NCI-H187 (cell line): ENCODE results near the gene LRIT2.
A peak's percentile ranks its signal among the peaks of the same experiment; 100 is the strongest.

Experiments used
- DNase-seq, 2 experiments: peaks; one replicate each; lab custom pipeline; 2025; lab: John Stamatoyannopoulos, UW

The LRIT2 gene

DNA sequence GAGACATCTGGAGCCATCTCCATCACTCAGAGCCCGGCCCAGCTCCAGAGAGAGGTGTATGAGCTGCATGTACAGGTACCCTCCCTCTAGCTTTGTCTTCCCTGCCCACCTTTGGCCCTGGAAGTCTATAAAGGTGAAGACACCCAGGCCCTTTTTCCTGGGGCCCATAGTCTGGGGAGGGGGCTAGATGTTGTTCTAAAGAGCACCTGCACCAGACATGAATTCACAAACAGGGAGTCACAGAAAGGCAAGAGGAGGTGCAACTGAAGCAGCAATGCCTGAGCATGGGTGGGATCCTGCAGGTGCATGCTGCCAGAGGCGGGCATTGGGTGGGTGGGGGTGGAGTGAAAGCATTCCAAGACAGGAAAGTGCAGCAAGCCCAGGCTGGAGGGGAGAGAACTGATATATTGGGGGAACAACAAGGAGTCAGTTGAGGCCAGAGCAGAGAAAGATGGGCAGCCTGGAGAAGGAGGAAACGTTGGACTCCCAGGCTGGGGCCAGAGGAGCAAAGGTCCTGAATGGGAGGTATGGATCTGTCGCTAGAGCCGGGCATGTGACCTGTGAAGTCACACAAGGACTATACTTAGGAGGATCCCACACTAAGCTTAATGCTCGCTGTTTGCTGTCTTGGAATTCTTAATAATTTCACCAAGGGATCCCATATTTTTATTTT is 19.4 kb downstream of the LRIT2 start:
- no peak for DNase-seq

DNA sequence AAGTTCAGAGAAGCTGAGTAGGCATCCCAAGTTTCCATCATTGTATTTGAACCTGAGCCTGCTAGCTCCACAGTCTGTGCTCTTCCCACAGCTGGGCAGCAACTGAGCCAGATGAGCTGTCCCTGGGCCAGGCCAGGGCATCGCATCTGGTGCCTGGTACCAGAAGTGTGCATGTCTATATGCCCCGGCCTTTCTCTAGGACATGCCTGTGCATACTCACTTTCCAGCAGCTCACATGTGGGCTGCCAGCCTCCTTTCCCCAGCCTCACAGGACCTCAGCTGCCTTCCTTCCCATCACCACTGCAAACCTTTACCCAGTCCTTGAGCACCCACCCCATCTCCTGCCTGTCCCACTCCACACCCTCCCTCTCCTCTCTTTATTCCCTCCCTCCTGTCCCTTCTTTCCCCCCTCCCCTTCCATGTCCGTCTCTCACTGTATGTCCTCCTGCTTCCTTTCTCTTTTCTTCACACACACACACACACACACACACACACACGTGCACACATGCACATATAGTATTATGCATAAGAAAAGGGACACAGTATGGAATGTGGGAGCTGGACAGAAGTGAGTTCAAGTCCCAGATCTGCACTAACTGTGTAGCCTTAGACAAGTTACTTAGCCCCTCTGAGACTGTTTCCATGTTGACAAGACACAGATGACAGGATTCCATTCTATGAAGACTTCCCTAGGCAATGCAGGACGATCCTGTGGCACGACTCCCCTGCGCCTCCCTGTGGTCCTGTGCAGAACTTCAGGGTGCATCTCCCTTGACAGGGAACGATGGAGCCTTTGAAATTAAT is 20.1 kb downstream of the LRIT2 start:
- DNase-seq, result peak; percentile 6 to 47

DNA sequence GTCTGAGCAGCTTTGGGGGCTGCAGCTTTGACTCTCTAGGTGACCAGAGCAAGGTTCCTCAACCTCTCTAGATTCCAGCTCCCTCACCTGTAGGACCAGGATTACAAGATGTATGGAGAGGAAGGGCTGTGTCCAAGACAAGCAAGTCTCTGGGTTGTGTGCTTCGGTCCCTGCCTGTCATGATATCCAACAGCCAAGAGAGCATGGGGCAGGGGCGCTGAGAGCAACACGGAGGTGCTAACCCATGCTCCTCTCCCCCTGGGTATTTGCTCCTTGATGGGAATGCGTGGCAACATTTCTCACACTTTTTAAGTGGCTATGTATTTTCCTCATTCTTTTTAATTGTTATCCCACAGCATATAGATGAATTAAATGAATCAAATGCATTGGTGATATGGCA is 20.7 kb downstream of the LRIT2 start:
- no peak for DNase-seq

DNA sequence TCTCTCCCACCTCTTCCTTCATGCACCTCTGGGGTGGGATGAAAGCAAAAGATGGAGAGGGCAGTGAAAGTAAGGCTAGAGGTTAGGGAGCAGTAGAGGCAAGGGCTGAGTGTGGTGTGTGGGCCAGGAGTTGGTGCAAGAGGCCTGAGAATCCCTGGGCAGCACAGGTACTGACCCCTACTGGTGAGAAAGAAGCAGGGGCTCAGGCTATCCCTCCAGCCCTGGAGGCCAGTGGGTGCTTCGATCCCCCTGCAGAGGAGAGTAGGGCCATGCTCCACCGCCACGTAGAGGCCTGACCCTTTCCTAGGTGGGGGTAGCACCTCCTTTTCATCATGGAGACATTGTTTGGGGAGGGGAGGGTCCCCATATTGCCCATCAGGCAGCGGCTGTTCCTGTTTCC is 21.2 kb downstream of the LRIT2 start:
- no peak for DNase-seq

DNA sequence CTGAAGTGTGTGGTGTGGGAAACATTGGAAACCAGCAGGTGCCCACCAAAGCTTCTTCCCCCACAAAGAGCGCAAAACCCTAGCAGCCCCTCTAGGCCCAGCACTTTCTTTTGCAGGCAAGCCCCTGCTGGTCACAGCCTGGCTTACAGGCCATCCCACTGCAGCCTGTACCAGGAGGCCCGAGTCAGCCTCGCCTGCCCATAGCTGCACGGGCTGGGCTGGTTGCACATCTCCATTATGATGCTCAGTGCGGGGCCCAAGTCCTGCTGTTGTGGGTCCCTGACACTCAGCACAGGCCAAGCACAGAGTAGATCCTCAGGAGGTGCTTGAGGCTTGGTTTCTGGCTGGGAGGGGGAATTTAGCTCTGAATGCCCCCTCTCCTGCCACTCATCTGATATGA is 23.0 kb downstream of the LRIT2 start:
- DNase-seq, result no peak

DNA sequence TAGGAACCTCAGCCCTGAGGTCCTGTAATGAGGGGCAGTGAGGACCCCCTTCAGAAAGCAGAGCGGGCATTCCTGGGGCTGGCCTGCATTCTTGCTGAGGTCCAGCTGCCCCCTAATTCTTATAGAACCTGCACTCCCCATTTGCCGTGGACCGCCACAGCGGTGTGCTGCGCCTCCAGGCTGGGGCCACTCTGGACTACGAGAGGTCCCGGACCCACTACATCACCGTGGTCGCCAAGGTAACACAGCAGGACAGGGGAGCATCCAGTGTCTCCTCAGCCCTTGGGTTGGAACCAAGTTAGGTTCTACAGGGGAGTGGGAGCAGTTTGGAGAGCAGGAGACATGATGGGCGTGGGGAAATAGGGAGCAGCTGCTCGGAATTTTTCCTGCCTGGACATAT is 23.7 kb downstream of the LRIT2 start:
- DNase-seq, result no peak

DNA sequence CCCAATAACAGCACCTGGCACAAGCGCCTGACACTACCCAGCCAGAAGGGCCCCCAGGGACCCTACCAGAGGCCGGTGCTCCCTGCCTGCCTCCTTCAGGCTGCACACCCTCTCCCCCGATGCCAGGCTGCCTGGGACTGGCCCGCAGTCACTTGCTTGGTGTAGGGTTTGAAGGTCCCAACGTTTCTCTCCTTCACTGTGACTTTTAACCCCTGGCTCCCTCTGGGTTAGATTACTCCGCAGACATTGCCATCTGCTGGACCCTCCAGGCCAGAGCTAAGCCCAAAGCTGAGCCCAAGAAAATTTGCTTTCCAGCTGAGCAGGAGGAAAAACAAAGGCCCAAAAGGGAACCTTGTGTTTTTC is 24.1 kb downstream of the LRIT2 start:
- no peak for DNase-seq

DNA sequence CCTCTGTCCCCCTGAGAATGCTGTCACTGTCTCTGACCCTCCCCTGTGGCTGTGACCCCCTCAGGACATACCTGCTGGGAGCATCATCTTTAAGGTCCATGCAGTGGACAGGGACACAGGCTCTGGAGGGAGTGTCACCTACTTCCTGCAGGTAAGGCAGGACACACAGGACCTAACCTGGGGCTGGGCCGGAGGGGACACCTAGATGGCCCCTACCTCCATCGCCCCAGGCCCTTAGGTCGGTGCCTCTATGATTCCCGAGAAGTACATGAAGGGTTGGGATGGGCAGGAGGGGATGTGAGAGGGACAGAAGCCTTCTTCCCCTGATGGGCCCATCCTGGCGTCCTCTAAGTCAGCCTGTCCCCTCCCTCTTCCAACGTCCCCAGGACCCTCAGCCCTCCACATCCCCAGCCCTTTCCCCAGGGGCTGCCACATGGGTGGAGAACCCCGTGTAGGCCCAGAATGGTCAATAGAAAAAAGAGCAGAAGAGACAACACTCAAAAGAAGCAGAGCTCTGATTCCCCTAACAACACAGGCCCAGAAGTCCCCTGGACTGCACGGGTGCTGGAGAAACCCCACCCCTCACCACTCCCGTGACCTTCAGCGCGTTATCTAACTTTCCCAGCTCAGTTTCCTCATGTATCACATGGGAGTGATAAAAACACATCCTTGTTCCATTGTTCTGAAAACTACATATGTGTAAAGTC is 24.7 kb downstream of the LRIT2 start:
- no peak for DNase-seq

DNA sequence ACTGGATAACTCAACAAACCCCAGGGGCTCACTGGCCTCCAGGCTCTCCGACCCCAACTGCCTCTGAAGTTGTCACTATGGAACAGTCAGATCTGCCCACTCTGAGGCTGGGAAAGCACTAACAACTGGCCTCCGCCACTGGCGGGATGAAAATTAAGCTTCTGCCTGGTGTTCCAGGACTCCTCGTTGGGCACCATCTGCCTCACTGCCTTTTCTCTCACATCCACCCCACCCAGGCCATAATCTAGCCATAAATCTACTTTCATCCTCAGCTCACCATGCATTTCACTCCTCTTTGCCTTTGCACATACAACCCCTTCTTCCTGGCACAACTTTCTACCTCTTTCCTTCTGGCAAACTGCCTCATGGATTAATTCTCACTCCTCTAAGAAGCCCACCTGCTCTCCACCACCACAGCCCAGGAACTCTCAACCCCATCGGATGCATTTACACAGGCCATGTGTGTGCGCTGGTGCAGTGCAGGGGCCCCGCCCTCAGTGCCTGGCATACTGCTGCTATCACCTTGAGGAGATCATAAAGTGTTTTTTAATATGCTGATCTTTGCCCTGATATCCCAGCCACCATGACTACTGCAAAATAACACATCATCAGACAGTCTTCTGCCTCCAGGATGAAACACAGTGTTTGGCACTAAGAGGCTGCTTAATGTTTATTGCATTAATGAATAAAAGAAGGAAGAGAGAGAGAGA is 27.0 kb downstream of the LRIT2 start:
- no peak for DNase-seq

DNA sequence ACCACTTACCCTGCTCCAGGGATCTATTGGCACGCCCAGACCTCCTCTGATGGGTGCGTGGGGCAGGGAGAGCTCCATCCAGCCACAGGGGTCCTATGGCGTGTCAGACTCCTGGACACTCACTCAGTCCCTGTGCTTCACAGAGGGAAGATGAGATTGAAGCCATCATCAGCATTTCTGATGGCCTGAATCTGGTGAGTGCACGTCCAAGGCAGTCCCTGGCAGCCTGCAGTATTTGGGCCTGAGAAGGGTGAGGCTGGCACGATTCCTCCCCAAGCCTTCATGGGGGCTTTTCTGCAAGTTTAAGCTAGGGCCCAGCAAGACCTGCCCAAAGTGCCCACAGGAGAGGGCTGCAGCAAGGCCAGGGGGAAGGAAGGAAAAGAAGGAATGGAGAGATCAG is 27.7 kb downstream of the LRIT2 start:
- DNase-seq, result no peak

DNA sequence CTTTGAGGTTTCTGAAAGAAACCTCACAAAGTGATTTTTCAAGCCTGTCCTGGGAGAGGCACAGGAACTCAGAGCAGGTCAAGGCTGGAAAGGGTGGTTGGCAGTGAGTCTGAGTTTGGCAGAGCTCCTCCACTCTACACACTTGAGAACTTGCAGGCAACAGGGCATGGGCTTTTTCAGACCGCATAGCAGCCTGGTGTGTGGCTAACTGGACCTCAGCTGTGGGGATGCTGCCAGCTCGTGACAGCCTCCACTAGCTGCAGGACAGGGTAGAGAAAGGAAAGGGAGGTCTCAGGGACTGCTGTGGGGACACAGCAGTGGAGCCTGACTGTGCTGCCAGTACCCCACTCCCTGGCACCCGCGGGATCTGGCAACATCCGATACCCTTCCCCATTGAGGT is 28.4 kb downstream of the LRIT2 start:
- no peak for DNase-seq

DNA sequence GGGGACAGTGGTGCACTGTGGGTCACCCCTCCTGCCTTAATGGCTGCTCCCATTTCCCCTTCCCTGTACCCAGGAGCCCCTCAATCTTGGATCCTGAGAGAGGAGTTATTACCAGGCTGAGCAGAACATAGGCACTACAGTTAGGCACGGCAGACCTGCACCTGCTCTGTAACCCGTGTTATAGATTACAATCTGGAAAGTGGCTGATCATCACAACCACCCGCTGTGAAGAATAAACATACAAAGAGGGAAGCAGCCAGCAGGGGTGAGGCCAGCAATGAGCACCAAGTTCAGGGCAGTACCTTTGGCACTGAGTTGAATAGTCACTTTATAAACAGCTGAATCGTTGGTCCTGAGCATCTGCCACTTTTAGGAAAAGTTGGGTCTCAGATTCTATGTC is 29.3 kb downstream of the LRIT2 start:
- peak in 1 of 2 experiments; percentile 35 for DNase-seq

DNA sequence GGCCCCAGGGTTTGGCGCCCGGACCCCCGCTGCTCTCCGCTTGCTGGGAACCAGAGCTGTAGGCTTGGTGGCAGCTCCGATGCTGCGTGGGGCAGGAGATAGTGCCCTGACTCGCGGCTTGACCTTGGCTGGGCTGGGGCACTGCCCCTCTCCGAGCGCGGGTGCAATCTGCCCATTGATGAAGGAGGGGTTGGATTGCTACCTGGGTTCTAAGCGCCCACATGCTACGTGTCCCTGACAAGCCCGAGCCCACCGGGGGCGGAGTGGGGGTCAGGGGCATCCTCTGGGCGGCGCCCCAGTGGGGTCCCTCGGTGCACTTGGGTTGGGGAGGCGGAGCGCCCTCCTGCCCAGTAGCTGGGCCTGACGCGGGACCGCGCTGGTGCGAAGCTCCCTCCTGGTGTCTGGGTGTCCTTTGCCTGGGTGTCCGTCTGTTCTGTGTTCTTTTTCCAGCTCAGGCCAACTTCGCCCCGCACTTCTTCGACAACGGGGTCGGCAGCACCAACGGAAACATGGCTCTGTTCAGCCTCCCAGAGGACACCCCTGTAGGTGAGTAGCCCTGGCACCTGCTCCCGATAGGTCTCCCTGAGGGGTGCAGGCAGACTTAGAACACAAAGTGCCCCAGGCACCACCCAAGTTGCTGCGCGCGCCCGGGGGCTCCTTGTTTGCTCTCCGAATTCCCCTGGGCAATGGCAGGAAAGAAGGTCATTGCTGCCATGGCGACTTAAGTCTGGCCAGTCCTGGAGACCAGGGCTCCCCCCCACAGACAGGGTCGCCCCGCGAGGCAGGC is 30.1 kb downstream of the LRIT2 start:
- no peak for DNase-seq

DNA sequence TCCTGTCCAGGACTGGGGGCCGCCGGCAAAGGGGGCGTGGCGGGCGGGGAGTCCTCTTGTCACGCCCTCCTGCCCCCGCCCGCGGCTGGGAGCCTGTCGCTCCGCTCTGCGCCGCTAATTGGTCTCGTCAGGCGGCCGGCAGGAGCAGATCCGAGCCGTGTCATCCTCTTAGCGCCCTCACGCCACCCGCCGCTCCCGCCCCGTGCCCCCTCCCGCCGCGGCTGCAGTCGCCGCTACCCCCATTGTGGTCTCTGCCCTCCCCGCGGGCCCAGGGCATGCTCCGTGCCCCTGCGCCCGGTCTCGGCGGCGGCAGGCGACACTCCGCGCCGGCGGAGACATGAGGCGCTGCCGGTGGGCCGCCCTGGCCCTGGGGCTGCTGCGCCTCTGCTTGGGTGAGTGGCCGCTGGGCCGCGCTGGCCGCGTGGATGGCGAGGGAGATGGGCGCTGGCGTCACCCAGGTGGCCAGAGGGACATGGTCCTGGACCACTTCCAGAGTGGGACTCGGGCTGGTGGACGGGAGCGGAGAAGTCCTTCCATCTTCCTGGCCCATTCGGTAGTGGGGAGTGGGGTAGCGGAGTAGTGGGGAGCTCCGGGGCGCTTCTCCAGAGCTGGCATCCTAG is 30.8 kb downstream of the LRIT2 start, which contains the start of gene CDHR1:
Gene CDHR1 (plus strand): TSS at position 114 of the 620 bp plus-strand sequence. CDS start 224 bp downstream, at position 338.
- no peak for DNase-seq

DNA sequence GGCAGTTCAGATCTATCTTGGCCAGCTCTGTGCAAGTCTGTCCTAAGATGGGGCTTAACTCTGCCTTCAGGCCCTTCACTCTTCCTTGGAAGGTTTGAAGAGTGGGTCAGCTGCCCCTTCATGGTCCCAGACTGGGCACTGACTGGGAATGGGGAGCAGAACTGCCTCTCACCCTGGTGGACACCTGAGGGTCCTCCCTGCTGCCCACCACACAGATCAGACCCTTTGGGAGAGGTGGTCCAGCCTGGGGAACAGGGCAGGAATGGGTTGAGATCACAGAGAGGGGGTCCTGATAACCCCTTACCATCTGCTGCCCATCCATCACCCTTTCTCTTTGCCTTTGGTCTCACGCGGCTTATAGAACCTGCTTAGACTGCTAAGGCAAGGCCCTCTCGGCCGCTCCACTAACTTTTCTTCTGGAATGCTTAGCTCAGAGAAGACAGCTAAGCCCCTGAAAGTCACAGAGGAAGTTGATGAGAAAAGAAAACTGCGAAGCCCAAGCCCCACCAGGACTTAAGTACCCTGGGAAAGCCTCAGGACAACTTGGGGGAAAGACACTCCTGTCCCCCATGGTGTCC is 31.4 kb downstream of the LRIT2 start:
- no peak for DNase-seq

DNA sequence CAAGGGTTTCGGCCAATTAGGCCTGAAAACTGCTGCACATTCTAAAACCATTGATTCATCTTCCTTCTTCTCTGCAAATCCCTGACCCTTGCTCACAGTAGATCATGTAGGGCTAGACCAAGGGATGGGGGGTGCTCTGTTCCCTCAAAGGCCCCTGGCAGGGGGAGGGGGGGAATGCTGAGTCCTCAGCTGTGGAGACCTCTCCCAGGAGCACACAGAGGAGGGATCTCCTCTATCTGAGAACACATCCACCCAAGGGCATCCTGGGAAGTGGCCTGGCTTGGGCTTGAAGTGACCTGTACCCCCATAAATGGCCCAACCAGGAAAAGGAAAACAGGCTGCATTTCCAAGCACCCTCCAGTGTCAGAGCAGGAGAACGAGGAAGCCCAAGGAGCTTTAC is 32.0 kb downstream of the LRIT2 start:
- DNase-seq, result no peak

DNA sequence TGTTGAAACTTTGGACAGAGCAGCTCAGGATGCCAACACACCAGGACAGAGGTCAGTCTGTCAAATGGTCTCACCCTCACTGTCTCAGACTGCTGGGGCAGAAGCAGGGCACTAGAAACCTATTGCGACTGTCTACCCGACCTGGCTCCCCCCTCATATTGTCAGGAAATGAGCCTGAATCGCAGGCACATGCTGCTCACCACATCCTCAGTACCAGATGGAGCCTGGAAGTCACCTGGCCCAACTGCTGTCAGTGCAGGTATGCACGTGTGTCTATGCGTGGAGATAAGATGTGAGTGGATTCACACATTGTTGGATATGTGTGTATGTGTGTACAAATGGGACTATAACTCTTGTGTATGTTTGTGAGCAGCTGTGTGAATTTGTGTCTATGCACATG is 34.2 kb downstream of the LRIT2 start:
- no peak for DNase-seq

DNA sequence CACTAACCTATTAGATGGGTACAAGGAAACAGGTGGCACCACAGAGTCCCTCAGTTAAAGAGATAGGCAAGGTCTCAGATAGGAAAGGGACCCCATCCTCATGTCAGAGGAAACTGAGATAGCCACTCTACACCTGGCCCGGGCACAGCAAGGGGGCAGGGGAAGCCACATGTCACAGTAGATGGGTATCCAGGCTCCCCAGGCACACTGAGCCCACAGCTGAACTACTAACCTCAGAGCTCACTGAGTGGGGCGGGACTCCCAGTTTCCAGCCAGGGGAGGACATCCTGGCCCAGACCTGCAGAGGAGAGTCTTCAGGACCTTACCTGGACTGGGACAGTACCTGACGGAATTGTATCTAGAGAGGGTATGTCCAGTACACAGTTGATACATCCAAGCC is 34.7 kb downstream of the LRIT2 start:
- no peak for DNase-seq

DNA sequence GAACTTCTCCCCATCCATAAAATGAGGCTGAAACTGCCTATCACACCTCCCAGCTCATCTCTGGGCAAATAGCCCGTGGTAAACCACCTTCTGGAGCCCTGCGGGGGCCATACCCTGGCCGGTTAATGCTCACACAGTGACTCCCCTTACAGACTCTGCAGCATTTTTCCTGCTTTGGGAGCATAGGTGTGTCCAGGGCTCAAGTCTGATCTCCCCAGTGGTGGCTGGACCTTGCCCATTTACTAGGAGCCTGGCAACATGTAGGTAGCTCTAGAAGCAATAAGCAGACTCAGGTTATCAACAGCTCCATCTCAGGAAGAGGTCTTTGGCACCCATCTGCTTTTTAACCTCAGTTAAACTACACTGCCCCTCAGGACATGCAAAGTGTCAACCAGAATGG is 36.5 kb downstream of the LRIT2 start:
- no peak for DNase-seq

DNA sequence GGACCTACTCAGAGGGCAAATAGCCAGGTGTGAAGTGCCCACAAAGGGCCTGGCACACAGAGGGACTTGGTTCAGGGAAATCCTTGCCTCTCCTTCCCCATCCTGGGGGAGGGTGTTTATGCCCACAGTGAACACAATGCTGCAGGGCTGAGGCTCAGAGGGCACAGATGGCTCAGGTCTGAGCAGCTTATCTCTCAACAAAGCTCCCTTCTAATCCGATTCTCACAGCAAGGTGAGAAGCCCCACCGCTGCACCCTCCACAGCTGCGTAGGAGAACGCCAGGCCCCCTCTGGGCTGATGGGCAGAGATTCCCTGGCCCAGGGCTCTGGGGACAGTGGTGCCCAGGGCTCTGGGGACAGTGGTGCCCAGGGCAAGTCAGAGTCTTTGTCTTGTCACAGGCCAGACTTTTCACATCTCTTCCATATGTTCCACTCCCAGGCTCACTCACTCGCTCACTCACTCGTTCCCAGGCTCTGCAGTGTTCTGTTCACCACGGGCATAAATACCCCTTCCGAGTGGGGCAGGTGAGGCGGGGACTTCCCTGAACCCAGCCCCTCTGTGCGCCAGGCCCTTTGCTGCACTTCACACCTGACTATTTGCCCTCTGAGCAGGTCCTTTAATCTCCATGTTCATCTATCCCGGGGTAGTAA is 39.7 kb downstream of the LRIT2 start:
- DNase-seq, result no peak
